K562 (cell line): ENCODE results near the gene AIPL1. TPM values are rescaled to one million over a fixed set of nuclear protein-coding genes. Genes with fewer than 3 reads are reported as not detected.

ENCODE experiments used
- ATAC-seq: fragments of 200-7000 bp; cut with Tn5 transposase; 3 replicates; pipeline ENCODE4 v1.9.1; 2020; ENCODE audit warnings: moderate library complexity
- BruUV-seq: library from RNA; stranded (reverse); fragments of 400-500 nt; replicated peaks from 2 replicates; lab custom pipeline; 2021; lab: Mats Ljungman, UMichigan
- CTCF ChIA-PET: fragments of 300-600 bp; formaldehyde crosslinking; extraction: SDS; loops from one replicate; lab custom pipeline; 2021; ENCODE audit warnings: low intra/inter-chr PET ratio; lab: Yijun Ruan, JAX
- POLR2A ChIA-PET: fragments of 300-600, 350-650 bp; sonication (Branson Sonifier 250); formaldehyde crosslinking; extraction: SDS; loops from one replicate; lab custom pipeline; 2021; ENCODE audit warnings: antibody characterized with exemption, inconsistent platforms; lab: Yijun Ruan, JAX
- DNase-seq, 4 experiments: peaks; one replicate each; pipeline versions ENCODE4 v3.0.0 to v3.0.0-alpha.2; 2011 to 2018; ENCODE audit warnings: low spot score in 3 of 4, mixed read lengths in 3 of 4; ENCODE audit errors: extremely low read depth in 1 of 4
- FAIRE-seq: peaks from 2 replicates; lab custom pipeline; 2011; peaks lifted over from hg19 to GRCh38; lab: Jason Lieb, UNC
- H2AFZ ChIP-seq: 2 replicates; pipeline ENCODE4 v1.6.0; 2011; ENCODE audit warnings: low read depth, low read length, control low read depth, inconsistent platforms
- H3K27ac ChIP-seq: fragments of 200-600 bp; 3 replicates; pipeline ENCODE4 v1.8.0; 2011; ENCODE audit warnings: low read depth, mild to moderate bottlenecking, control low read depth, inconsistent platforms, low read length, moderate library complexity, mixed read lengths; ENCODE audit errors: extremely low read depth
- H3K27me3 ChIP-seq, 2 experiments: fragments of 300-600 bp in 1 of 2; 2 replicates in 1 of 2; 3 replicates in 1 of 2; pipeline versions ENCODE4 v1.6.0 to v1.8.0; 2011; ENCODE audit warnings: inconsistent platforms in 2 of 2, low read length in 2 of 2, mild to moderate bottlenecking in 1 of 2, mixed read lengths in 1 of 2, moderate library complexity in 1 of 2; ENCODE audit not compliant: control insufficient read depth in 2 of 2, insufficient read depth in 2 of 2
- H3K36me3 ChIP-seq: fragments of 300-600 bp; 3 replicates; pipeline ENCODE4 v1.8.0; 2011; ENCODE audit warnings: mild to moderate bottlenecking, low read length, inconsistent platforms; ENCODE audit not compliant: control insufficient read depth, insufficient read depth
- H3K4me1 ChIP-seq, 2 experiments: fragments of 200-600 bp in 1 of 2; replicated peaks in 1 of 2; 2 replicates in 1 of 2; 3 replicates in 1 of 2; pipeline versions ENCODE4 v1.5.1 to v1.8.0; 2011; ENCODE audit warnings: inconsistent platforms in 2 of 2, low read length in 2 of 2, mild to moderate bottlenecking in 1 of 2, mixed read lengths in 1 of 2, moderate library complexity in 1 of 2; ENCODE audit not compliant: control insufficient read depth in 2 of 2, insufficient read depth in 2 of 2
- H3K4me2 ChIP-seq: 2 replicates; pipeline ENCODE4 v1.6.1; 2011; ENCODE audit warnings: low read length, control low read depth, inconsistent platforms, mixed read lengths; ENCODE audit not compliant: insufficient read depth
- H3K4me3 ChIP-seq: fragments of 200-600 bp; sonication (generic), shearing (Covaris generic); 2 replicates; pipeline ENCODE4 v1.5.1; 2016; ENCODE audit warnings: control low read depth, inconsistent platforms
- H3K79me2 ChIP-seq: fragments of 200-600 bp; 3 replicates; pipeline ENCODE4 v1.8.0; 2011; ENCODE audit warnings: low read length, inconsistent platforms; ENCODE audit not compliant: control insufficient read depth, insufficient read depth
- H3K9ac ChIP-seq, 2 experiments: 2 replicates each; pipeline versions ENCODE4 v1.6.0 to v1.6.1; 2011; ENCODE audit warnings: low read depth in 2 of 2, low read length in 2 of 2, control low read depth in 1 of 2, inconsistent platforms in 1 of 2, mild to moderate bottlenecking in 1 of 2, mixed read lengths in 1 of 2; ENCODE audit not compliant: insufficient read depth in 1 of 2
- H3K9me1 ChIP-seq: one replicate; pipeline ENCODE4 v1.6.0; 2011; ENCODE audit warnings: inconsistent platforms, mild to moderate bottlenecking, low read length, moderate library complexity; ENCODE audit not compliant: control insufficient read depth, insufficient read depth
- H3K9me3 ChIP-seq: replicated peaks from 2 replicates; pipeline ENCODE4 v1.5.1; 2011; ENCODE audit warnings: low read depth, low read length, inconsistent platforms; ENCODE audit not compliant: control insufficient read depth, insufficient read depth
- H4K20me1 ChIP-seq: replicated peaks from 2 replicates; pipeline ENCODE4 v1.6.1; 2011; ENCODE audit warnings: low read length, inconsistent platforms, mixed read lengths; ENCODE audit not compliant: control insufficient read depth, insufficient read depth
- PCBP1 ChIP-seq: fragments of 200-400 bp; formaldehyde crosslinking; IDR thresholded peaks from 2 replicates; pipeline ENCODE4 v1.6.1; 2018; ENCODE audit warnings: mild to moderate bottlenecking, low read depth, low read length; ENCODE audit not compliant: poor library complexity, severe bottlenecking
- TRIM25 ChIP-seq: fragments of 450-650 bp; IDR thresholded peaks from 2 replicates; pipeline ENCODE4 v1.7.0; 2016; ENCODE audit warnings: borderline replicate concordance
- ZFPM2 ChIP-seq: fragments of 250-450 bp; sonication (Bioruptor Pico); IDR thresholded peaks from 2 replicates; pipeline ENCODE4 v1.5.1; 2022; ENCODE audit warnings: mild to moderate bottlenecking
- ZNF311 ChIP-seq: fragments of 250-450 bp; sonication (Bioruptor Pico); IDR thresholded peaks from 2 replicates; pipeline ENCODE4 v1.4.0; 2020; ENCODE audit warnings: mild to moderate bottlenecking, moderate library complexity
- ZNF449 ChIP-seq: fragments of 250-450 bp; sonication (Bioruptor Pico); IDR thresholded peaks from 2 replicates; pipeline ENCODE4 v1.8.0; 2022; ENCODE audit warnings: moderate library complexity, mild to moderate bottlenecking, inconsistent platforms
- ZNF507 ChIP-seq: conservative IDR thresholded peaks from 2 replicates; pipeline ENCODE4 v1.6.1; 2017; ENCODE audit warnings: missing genetic modification characterization, missing compliant biosample characterization
- WGBS: fragments of 100-300 bp; shearing (Covaris generic); methylation state at CpG from one replicate; pipeline ENCODE4 v1.1.6; 2016; ENCODE audit warnings: low coverage, mixed read lengths; ENCODE audit not compliant: insufficient coverage; ENCODE audit errors: missing lambda C conversion rate; 5-methylcytosine and 5-hydroxymethylcytosine counted together
- in situ Hi-C: fragments of 300-500 bp; cut with MboI; formaldehyde crosslinking; loops from 4 replicates; pipeline ENCODE4 v1.15.0; 2018; ENCODE audit warnings: inconsistent platforms, mixed read lengths
- intact Hi-C: fragments of 100-400 bp; cut with micrococcal nuclease; formaldehyde crosslinking; loops from 2 replicates; pipeline ENCODE4 v1.14.2; 2022
- polyA plus RNA-seq, 8 experiments: library from polyadenylated mRNA; depleted of rRNA in 4 of 8; stranded (reverse) in 5 of 8; unstranded in 3 of 8; fragments of >200 nt; fragmentation: Nextera tagmentation in 2 of 8; fragmentation: Illumina TruSeq in 1 of 8; extraction: Ambion mirVana in 2 of 8; extraction: Trizol in 1 of 8; gene quantifications; 2 replicates each; pipeline versions ENCODE4 v1.2.1 to v1.2.3, GENCODE V29; 2011 to 2014; ENCODE audit warnings: inconsistent platforms in 1 of 8, missing spikeins in 1 of 8
- total RNA-seq, 7 experiments: library from RNA; depleted of rRNA in 6 of 7; stranded (reverse); fragments of >200 nt in 6 of 7; fragmentation: Illumina TruSeq in 2 of 7; extraction: Trizol in 2 of 7; gene quantifications; 2 replicates each; pipeline versions ENCODE4 v1.2.1 to v1.2.3, GENCODE V29; 2011 to 2021; ENCODE audit warnings: low replicate concordance in 1 of 7

The AIPL1 gene
- total and polyA plus RNA-seq, 9 of the 15 experiments (the other 6 are each of a cell fraction or from before 2014, with no cell fraction given): not detected

GRCh38 chr17:6426356-6427101 is 8.4 kb downstream of the AIPL1 start:
- Histone ChIP-seq H3K9me1 (no peaks in the 10 kb centered on the region), H3K4me1 (no peaks in the 10 kb centered on the region), H3K79me2 (no peaks in the 10 kb centered on the region), H3K9ac (no peak overlapping the region), H3K36me3 (no peaks in the 10 kb centered on the region), H4K20me1 (no peaks in the 10 kb centered on the region; the same call in 1 of the 2 replicates), H2AFZ (no peak overlapping the region), H3K4me3 (no peak overlapping the region), H3K9me3 (no peaks in the 10 kb centered on the region), H3K27me3 (peaks cover 0 to 30% of the 10 kb centered on the region in 2 experiments; a peak in 2 of 5 replicates), H3K27ac (no peak overlapping the region), H3K4me2 (no peak overlapping the region)
- TF ChIP-seq ZNF507: no peak
- DNase-seq: no peak
- CTCF ChIA-PET: no interaction called here
- POLR2A ChIA-PET: interaction anchor here (1.2 kb wide), 1 partner anchor 9 kb away, joined by 5 read pairs; no protein-coding TSS in a partner anchor
- 15% methylated on average over 18 of the region's 25 CpGs for WGBS
- ATAC-seq: no peak
- intact Hi-C loops (loop anchor here (10.0 kb wide), 1 partner anchor 832 kb away; no protein-coding TSS in a partner anchor), in situ Hi-C loops (loop anchor here (5.0 to 25.0 kb wide), 2 partner anchors 839 to 1189 kb away; partner anchors contain the start of gene SCIMP)
- FAIRE-seq: no peak
- no TSS peak for BruUV-seq

GRCh38 chr17:6425407-6425806 is 9.5 kb downstream of the AIPL1 start:
- in situ Hi-C loops: loop anchor here (5.0 to 25.0 kb wide), 2 partner anchors 838 to 1188 kb away; partner anchors contain the start of gene SCIMP
- H3K9me1 ChIP-seq: no peaks in the 10 kb centered on the region
- DNase-seq (no peak), ATAC-seq (no peak), FAIRE-seq (no peak)
- peaks cover 0 to 36% of the 10 kb centered on the region in 2 experiments; a peak in 2 of 5 replicates for H3K27me3 ChIP-seq
- no peak overlapping the region; a peak in 1 of 4 replicates for H3K9ac ChIP-seq
- BruUV-seq: no TSS peak
- no peaks in the 10 kb centered on the region for H3K9me3 ChIP-seq
- no peaks in the 10 kb centered on the region for H3K4me1 ChIP-seq
- H3K4me3 ChIP-seq: no peak overlapping the region
- no peak overlapping the region for H3K27ac ChIP-seq
- H2AFZ ChIP-seq: no peak overlapping the region
- TF ChIP-seq ZNF311: no peak
- no peak for TF ChIP-seq PCBP1
- TF ChIP-seq ZFPM2 (CRISPR knock-in tag): no peak
- TF ChIP-seq TRIM25: no peak
- TF ChIP-seq ZNF449 (CRISPR knock-in tag): no peak
- POLR2A ChIA-PET: interaction anchor here (0.6 to 1.2 kb wide), 2 partner anchors 11 to 223 kb away, joined by 3 to 5 read pairs; no protein-coding TSS in a partner anchor
- no peaks in the 10 kb centered on the region for H3K36me3 ChIP-seq
- H3K79me2 ChIP-seq: no peaks in the 10 kb centered on the region
- no peak overlapping the region for H3K4me2 ChIP-seq
- intact Hi-C loops: loop anchor here (10.0 kb wide), 1 partner anchor 831 kb away; no protein-coding TSS in a partner anchor
- no peaks in the 10 kb centered on the region; the same call in 1 of the 2 replicates for H4K20me1 ChIP-seq
- CTCF ChIA-PET: no interaction called here
- WGBS: 12% methylated on average over 5 of the region's 18 CpGs
